ENCODE measurements around the gene PPARA.

DNA sequence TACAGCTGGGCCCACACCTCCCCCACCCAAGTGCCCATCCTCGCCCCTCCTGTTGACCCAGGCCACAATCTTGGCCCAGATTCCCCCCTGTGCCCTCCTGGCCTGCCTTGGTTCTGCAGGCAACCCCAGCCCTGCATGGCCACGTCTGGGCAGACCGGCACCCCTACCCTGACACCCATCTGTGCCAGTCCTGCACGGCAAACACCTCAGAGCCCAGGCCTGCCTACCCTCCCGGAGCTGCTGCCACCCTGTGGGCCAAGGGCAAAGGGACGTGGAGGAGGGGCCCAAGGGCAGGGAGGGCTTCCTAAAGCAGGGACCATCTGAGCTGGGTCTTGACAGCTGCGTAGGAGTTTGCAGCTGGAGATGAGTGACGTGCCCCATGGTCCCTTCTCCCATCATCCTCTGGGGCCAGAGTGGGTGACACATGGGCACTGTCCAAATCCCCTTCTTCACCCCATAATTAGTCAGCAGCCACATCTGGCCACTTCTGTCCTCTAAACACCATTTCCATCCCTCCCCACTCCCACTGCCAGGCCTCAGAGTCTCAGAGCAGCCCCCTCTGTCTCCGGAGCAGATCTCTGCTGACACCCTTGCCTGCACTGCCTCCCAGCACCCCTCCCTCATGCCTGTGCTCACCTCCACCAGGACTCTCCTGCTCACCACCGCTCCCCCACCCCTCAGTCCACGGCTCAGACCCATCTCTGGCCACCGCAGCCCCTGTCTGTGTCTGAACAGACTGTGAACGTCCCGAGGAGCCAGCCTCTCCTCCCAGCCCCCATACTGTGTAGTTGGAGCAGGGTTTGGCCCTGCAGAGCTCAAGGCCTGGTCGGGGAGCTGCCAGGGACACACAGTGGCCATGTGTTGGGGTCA, 35.6 kb upstream of the PPARA start:
- no peak for TF ChIP-seq EZH2 (IDR thresholded peaks at IDR 0.05; ENCODE audit: insufficient read depth, poor library complexity, severe bottlenecking)
- no peak for TF ChIP-seq EZH2phosphoT487 (IDR thresholded peaks at IDR 0.05; ENCODE audit: insufficient read depth, low read depth)

All from GM23248 (cell line).